Left colon (tissue), 2 donors: ENCODE results near the gene DDX53. TPM values are rescaled to one million over a fixed set of nuclear protein-coding genes. Genes with fewer than 3 reads are reported as not detected.

Source experiments
- ATAC-seq: fragments of 200-7000 bp; cut with Tn5 transposase; one replicate; pipeline ENCODE4 v1.9.1; 2020; ENCODE audit warnings: mild to moderate bottlenecking, moderate library complexity
- DNase-seq, 2 donors: peaks; one replicate each; pipeline ENCODE4 v3.0.0-alpha.2; 2020
- intact Hi-C, 2 donors: fragments of 100-400 bp; cut with DNase I in 1 of 2; cut with micrococcal nuclease in 1 of 2; formaldehyde crosslinking; loops; one replicate each; pipeline versions ENCODE4 v1.11.2 to v1.14.0; 2022; cut with DNase I, micrococcal nuclease
- total RNA-seq, 2 donors: library from RNA; stranded (reverse); fragmentation: NEBNext Ultra II Directional; extraction: Animal tissue kit (Norgen Biotek cat#: 25700); gene quantifications; one replicate each; pipeline ENCODE4 v1.2.1, GENCODE V29; 2021
- donor health status: DM: no; HTN: no; CAD: no.
- donor health status: DM: yes; HTN: yes; CAD: no.

The DDX53 gene
- total RNA-seq, 2 donors from 2014 or later = not detected

GRCh38 chrX:23035493-23035892 is 35.7 kb downstream of the DDX53 start:
- DNase-seq = no peak
- intact Hi-C loops = no loop called here
- no peak for ATAC-seq

GRCh38 chrX:23046443-23046842 is 46.7 kb downstream of the DDX53 start:
- DNase-seq = no peak
- intact Hi-C loops = no loop called here
- ATAC-seq = no peak

GRCh38 chrX:23048806-23049573 is 49.2 kb downstream of the DDX53 start:
- intact Hi-C loops = no loop called here
- ATAC-seq (no peak), DNase-seq (no peak)

GRCh38 chrX:23052324-23052723 is 52.6 kb downstream of the DDX53 start:
- DNase-seq (no peak), ATAC-seq (no peak)
- intact Hi-C loops = no loop called here
